Stimulated activated CD8-positive, alpha-beta memory T cell treated with anti-CD3 and anti-CD28 coated beads, Interleukin-7, amount 100 ng/mL, for 4 hours (primary cell): Measurements from ENCODE around the gene COL5A1.
"Not testable (repeated sequence)": the region's sequence is repeated elsewhere in the genome, so short reads cannot be mapped to it uniquely, and the experiment has no call there.

ENCODE experiments used
- DNase-seq, 2 donors: peaks; one replicate each; pipeline ENCODE4 v3.0.0-alpha.2; 2020; ENCODE audit warnings: low read depth in 2 of 2

Gene COL5A1

GRCh38 chr9:134676886-134677285 lies 35.3 kb downstream of the COL5A1 start:
- DNase-seq, result no peak

GRCh38 chr9:134677743-134678142 lies 36.1 kb downstream of the COL5A1 start:
- no peak for DNase-seq

- no peak for DNase-seq
These were observed 36.6 kb downstream of the COL5A1 start for GRCh38 chr9:134678206-134678605.

- no peak for DNase-seq
These were observed 37.3 kb downstream of the COL5A1 start for GRCh38 chr9:134678666-134679443.

GRCh38 chr9:134679616-134680392 lies 38.2 kb downstream of the COL5A1 start:
- no peak for DNase-seq

- DNase-seq, result no peak
These were observed 38.9 kb downstream of the COL5A1 start for GRCh38 chr9:134680393-134681060.

- DNase-seq, result no peak
These were observed 39.6 kb downstream of the COL5A1 start for GRCh38 chr9:134681061-134681661.

- DNase-seq, result no peak
These were observed 40.4 kb downstream of the COL5A1 start for GRCh38 chr9:134682026-134682425.

GRCh38 chr9:134682651-134683364 lies 41.2 kb downstream of the COL5A1 start:
- DNase-seq, result no peak

- DNase-seq, result no peak
These were observed 42.2 kb downstream of the COL5A1 start for GRCh38 chr9:134683714-134684374.

GRCh38 chr9:134684375-134684723 lies 42.7 kb downstream of the COL5A1 start:
- DNase-seq, result no peak

- DNase-seq, result not testable (repeated sequence)
These were observed 43.3 kb downstream of the COL5A1 start for GRCh38 chr9:134684941-134685340.

GRCh38 chr9:134685784-134686183 lies 44.2 kb downstream of the COL5A1 start:
- DNase-seq, result no peak

GRCh38 chr9:134686896-134687295 lies 45.3 kb downstream of the COL5A1 start:
- DNase-seq, result no peak

GRCh38 chr9:134687556-134687955 lies 46.0 kb downstream of the COL5A1 start:
- no peak for DNase-seq

- no peak for DNase-seq
These were observed 46.6 kb downstream of the COL5A1 start for GRCh38 chr9:134688231-134688630.

- no peak for DNase-seq
These were observed 47.2 kb downstream of the COL5A1 start for GRCh38 chr9:134688661-134689320.

GRCh38 chr9:134689321-134690181 lies 47.9 kb downstream of the COL5A1 start:
- DNase-seq, result no peak

GRCh38 chr9:134690301-134690751 lies 48.7 kb downstream of the COL5A1 start:
- DNase-seq, result no peak
